Measurements from ENCODE around the gene TCTN3.
"Not testable (repeated sequence)": the region's sequence is repeated elsewhere in the genome, so short reads cannot be mapped to it uniquely, and the experiment has no call there.

Gene TCTN3

DNA sequence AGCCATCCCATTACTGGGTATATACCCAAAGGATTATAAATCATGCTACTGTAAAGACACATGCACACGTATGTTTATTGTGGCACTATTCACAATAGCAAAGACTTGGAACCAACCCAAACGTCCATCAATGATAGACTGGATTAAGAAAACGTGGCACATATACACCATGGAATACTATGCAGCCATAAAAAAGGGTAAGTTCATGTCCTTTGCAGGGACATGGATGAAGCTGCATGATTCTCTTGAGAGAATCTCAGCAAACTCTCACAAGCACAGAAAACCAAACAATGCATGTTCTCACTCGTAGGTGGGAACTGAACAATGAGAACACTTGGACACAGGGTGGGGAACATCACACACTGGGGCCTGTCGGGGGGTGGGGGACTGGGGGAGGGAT lies 73.3 kb downstream of the TCTN3 start:
- not testable (repeated sequence) for DNase-seq

- DNase-seq: no peak
These were observed 75.6 kb downstream of the TCTN3 start for GRCh38 chr10:95618101-95618500.

- no peak for DNase-seq
These were observed 77.3 kb downstream of the TCTN3 start for GRCh38 chr10:95616446-95616845.

Data from DMS153 (cell line).